PC-9 (cell line): ENCODE measurements around the gene KRT82. TPM values are rescaled to one million over a fixed set of nuclear protein-coding genes. Genes with fewer than 3 reads are reported as not detected.

Experiments
- BruUV-seq: library from RNA; stranded (reverse); fragments of 400-500 nt; replicated peaks from 2 replicates; lab custom pipeline; 2021; lab: Mats Ljungman, UMichigan
- CTCF ChIA-PET: fragments of 300-600 bp; sonication (Branson Sonifier 250); formaldehyde crosslinking; loops from one replicate; lab custom pipeline; 2022; ENCODE audit warnings: antibody characterized with exemption; lab: Charles Lee
- POLR2A ChIA-PET: fragments of 300-600 bp; sonication (Branson Sonifier 250); formaldehyde crosslinking; loops from one replicate; lab custom pipeline; 2022; ENCODE audit warnings: antibody characterized with exemption; ENCODE audit not compliant: unreplicated experiment; lab: Charles Lee
- DNase-seq, 2 experiments: peaks; one replicate each; pipeline versions ENCODE4 v3.0.0 to v3.0.0-alpha.2; 2015 to 2022; ENCODE audit warnings: mixed read lengths in 1 of 2
- H2AFZ ChIP-seq: fragments of 200-600 bp; sonication (generic); 2 replicates; pipeline ENCODE4 v1.8.1; 2017; ENCODE audit warnings: antibody characterized with exemption
- H3F3A ChIP-seq: fragments of 200-600 bp; sonication (generic); 2 replicates; pipeline ENCODE4 v1.8.1; 2017; ENCODE audit warnings: antibody characterized with exemption, mild to moderate bottlenecking, low read depth; ENCODE audit not compliant: insufficient read depth
- H3K27ac ChIP-seq: fragments of 200-600 bp; sonication (generic); 2 replicates; pipeline ENCODE4 v1.6.1; 2016; ENCODE audit warnings: mixed run types
- H3K27me3 ChIP-seq: fragments of 200-600 bp; sonication (generic); 2 replicates; pipeline ENCODE4 v1.6.1; 2016; ENCODE audit warnings: low read depth, mixed run types; ENCODE audit not compliant: insufficient read depth
- H3K36me3 ChIP-seq: fragments of 200-600 bp; sonication (generic); 2 replicates; pipeline ENCODE4 v1.6.1; 2016; ENCODE audit warnings: low read depth, mixed run types
- H3K4me1 ChIP-seq: fragments of 200-600 bp; sonication (generic); replicated peaks from 2 replicates; pipeline ENCODE4 v1.6.1; 2016; ENCODE audit warnings: mixed run types; ENCODE audit not compliant: insufficient read depth
- H3K4me2 ChIP-seq: fragments of 200-600 bp; sonication (generic); 2 replicates; pipeline ENCODE4 v1.6.1; 2017; ENCODE audit warnings: mixed run types
- H3K4me3 ChIP-seq: fragments of 200-600 bp; sonication (generic); 2 replicates; pipeline ENCODE4 v1.6.1; 2016; ENCODE audit warnings: mixed run types
- H3K79me2 ChIP-seq: fragments of 200-600 bp; sonication (generic); 2 replicates; pipeline ENCODE4 v1.6.1; 2017; ENCODE audit warnings: low read depth, mixed run types
- H3K9me2 ChIP-seq: fragments of 200-600 bp; sonication (generic); 2 replicates; pipeline ENCODE4 v1.8.1; 2017; ENCODE audit warnings: mild to moderate bottlenecking; ENCODE audit not compliant: insufficient read depth
- H3K9me3 ChIP-seq: fragments of 200-600 bp; sonication (generic); 2 replicates; pipeline ENCODE4 v1.8.1; 2016; ENCODE audit warnings: low read depth; ENCODE audit not compliant: insufficient read depth
- H4K20me1 ChIP-seq: fragments of 200-600 bp; sonication (generic); 2 replicates; pipeline ENCODE4 v1.8.1; 2017; ENCODE audit not compliant: insufficient read depth
- CTCF ChIP-seq: fragments of 200-600 bp; sonication (generic); conservative IDR thresholded peaks from 2 replicates; pipeline ENCODE4 v1.6.1; 2017; ENCODE audit warnings: mixed run types, antibody characterized with exemption, mild to moderate bottlenecking, moderate library complexity
- EZH2 ChIP-seq: fragments of 200-600 bp; sonication (generic); IDR thresholded peaks from 2 replicates; pipeline ENCODE4 v1.8.0; 2017; ENCODE audit warnings: antibody characterized with exemption, low read depth
- intact Hi-C: fragments of 100-400 bp; cut with micrococcal nuclease; formaldehyde crosslinking; loops from one replicate; pipeline ENCODE4 v1.10.0; 2022; ENCODE audit not compliant: unreplicated experiment
- total RNA-seq: library from RNA; stranded (reverse); gene quantifications from 2 replicates; pipeline ENCODE4 v1.2.3, GENCODE V29; 2021

Gene KRT82
- total RNA-seq, 1 experiment from 2014 or later: not detected

GRCh38 chr12:52349196-52349595 is 56.9 kb downstream of the KRT82 start:
- ChIA-PET CTCF (no interaction called here), POLR2A (no interaction called here)
- BruUV-seq: no TSS peak
- DNase-seq: no peak
- Histone ChIP-seq H3K36me3 (no peaks in the 10 kb centered on the region), H3F3A (peaks cover 23% of the 10 kb centered on the region), H3K4me1 (peaks cover 27% of the 10 kb centered on the region), H3K79me2 (no peaks in the 10 kb centered on the region), H3K9me2 (no peaks in the 10 kb centered on the region), H3K4me2 (no peak overlapping the region), H3K4me3 (no peak overlapping the region), H3K27ac (no peak overlapping the region), H3K27me3 (no peaks in the 10 kb centered on the region), H2AFZ (no peak overlapping the region), H3K9me3 (no peaks in the 10 kb centered on the region), H4K20me1 (no peaks in the 10 kb centered on the region)
- intact Hi-C loops: no loop called here
- no peak for TF ChIP-seq EZH2
- no peak for TF ChIP-seq CTCF

- Histone ChIP-seq H4K20me1 (no peaks in the 10 kb centered on the region), H3K4me2 (no peak overlapping the region), H2AFZ (no peak overlapping the region), H3K27ac (no peak overlapping the region), H3K9me2 (no peaks in the 10 kb centered on the region), H3K4me3 (no peak overlapping the region), H3F3A (peaks cover 23% of the 10 kb centered on the region), H3K9me3 (no peaks in the 10 kb centered on the region; the same call in 1 of the 2 replicates), H3K27me3 (no peaks in the 10 kb centered on the region), H3K79me2 (no peaks in the 10 kb centered on the region), H3K36me3 (no peaks in the 10 kb centered on the region), H3K4me1 (peaks cover 27% of the 10 kb centered on the region)
- BruUV-seq: no TSS peak
- intact Hi-C loops: no loop called here
- DNase-seq: no peak
- ChIA-PET POLR2A (no interaction called here), CTCF (no interaction called here)
- no peak for TF ChIP-seq CTCF
- TF ChIP-seq EZH2: no peak
Measured at GRCh38 chr12:52347551-52348510, 58.3 kb downstream of the KRT82 start.

- Histone ChIP-seq H2AFZ (no peak overlapping the region), H3K27me3 (no peaks in the 10 kb centered on the region), H4K20me1 (no peaks in the 10 kb centered on the region), H3K27ac (no peak overlapping the region), H3K4me3 (no peak overlapping the region), H3K79me2 (no peaks in the 10 kb centered on the region), H3K4me2 (0 out of 2 replicates have a peak overlapping the region, but pooled peaks have one; percentile 67), H3K4me1 (peaks cover 27% of the 10 kb centered on the region), H3K9me2 (no peaks in the 10 kb centered on the region), H3K36me3 (no peaks in the 10 kb centered on the region), H3F3A (peaks cover 23% of the 10 kb centered on the region), H3K9me3 (no peaks in the 10 kb centered on the region; the same call in 1 of the 2 replicates)
- no peak for DNase-seq
- intact Hi-C loops: no loop called here
- BruUV-seq: no TSS peak
- ChIA-PET CTCF (interaction anchor here (1.4 kb wide), 1 partner anchor 20 kb away, joined by 4 read pairs; the partner anchor contains the start of gene KRT85), POLR2A (no interaction called here)
- TF ChIP-seq EZH2 (no peak), CTCF (no peak)
Measured at GRCh38 chr12:52347016-52347415, 59.1 kb downstream of the KRT82 start.
